Activated gamma-delta T cell treated with anti-CD3 and anti-CD28 coated beads, Interleukin-2, amount 50 U/mL, for 16 hours (primary cell): ENCODE results near the gene KRTAP19-3.
"Not testable (repeated sequence)": the region's sequence is repeated elsewhere in the genome, so short reads cannot be mapped to it uniquely, and the experiment has no call there.

Source experiments
- DNase-seq: peaks from one replicate; pipeline ENCODE4 v3.0.0-alpha.2; 2020; ENCODE audit warnings: low read depth

Gene KRTAP19-3

GRCh38 chr21:30491963-30492428 lies at the start of gene KRTAP19-3:
Gene KRTAP19-3 (minus strand): TSS chr21:30492013. CDS start chr21:30491957, 56 bp downstream.
- DNase-seq: no peak

GRCh38 chr21:30518876-30519275 lies 27.1 kb upstream of the KRTAP19-3 start:
- no peak for DNase-seq

GRCh38 chr21:30515681-30516080 lies 23.9 kb upstream of the KRTAP19-3 start:
- no peak for DNase-seq

- not testable (repeated sequence) for DNase-seq
Observed at GRCh38 chr21:30505621-30506205, 13.9 kb upstream of the KRTAP19-3 start.

GRCh38 chr21:30502041-30502440 lies 10.2 kb upstream of the KRTAP19-3 start, which contains the start of gene KRTAP19-5:
Gene KRTAP19-5 (minus strand): TSS chr21:30502141. CDS start chr21:30502090, 51 bp downstream.
- DNase-seq: no peak

- DNase-seq: no peak
Observed at GRCh38 chr21:30497065-30497464, 5.3 kb upstream of the KRTAP19-3 start, which contains the start of gene KRTAP19-4. Gene KRTAP19-4 (minus strand): TSS chr21:30497165. CDS start chr21:30497110, 55 bp downstream.

- no peak for DNase-seq
Observed at GRCh38 chr21:30487336-30487735, 4.5 kb downstream of the KRTAP19-3 start, which contains the start of gene KRTAP19-2. Gene KRTAP19-2 (minus strand): TSS chr21:30487436. CDS start chr21:30487348, 88 bp downstream.

GRCh38 chr21:30486180-30486579 lies 5.6 kb downstream of the KRTAP19-3 start:
- DNase-seq: no peak

GRCh38 chr21:30482130-30482529 lies 9.7 kb downstream of the KRTAP19-3 start:
- no peak for DNase-seq

GRCh38 chr21:30480145-30480544 lies 11.7 kb downstream of the KRTAP19-3 start, which contains the start of gene KRTAP19-1:
Gene KRTAP19-1 (minus strand): TSS chr21:30480367. CDS start chr21:30480317, 50 bp downstream.
- no peak for DNase-seq

GRCh38 chr21:30479259-30479658 lies 12.6 kb downstream of the KRTAP19-3 start:
- no peak for DNase-seq

- no peak for DNase-seq
Observed at GRCh38 chr21:30478004-30478403, 13.8 kb downstream of the KRTAP19-3 start.

GRCh38 chr21:30468900-30469714 lies 22.7 kb downstream of the KRTAP19-3 start:
- no peak for DNase-seq

- DNase-seq: no peak
Observed at GRCh38 chr21:30463713-30464112, 28.1 kb downstream of the KRTAP19-3 start.

- DNase-seq: no peak
Observed at GRCh38 chr21:30448514-30448913, 43.3 kb downstream of the KRTAP19-3 start.

- DNase-seq: no peak
Observed at GRCh38 chr21:30447056-30447455, 44.8 kb downstream of the KRTAP19-3 start.

- no peak for DNase-seq
Observed at GRCh38 chr21:30444204-30444603, 47.6 kb downstream of the KRTAP19-3 start.

GRCh38 chr21:30443226-30443625 lies 48.6 kb downstream of the KRTAP19-3 start:
- DNase-seq: no peak
